Measurements from ENCODE around the gene KHDRBS2. TPM values are rescaled to one million over a fixed set of nuclear protein-coding genes. Genes with fewer than 3 reads are reported as not detected.

The KHDRBS2 gene
- total RNA-seq, 1 donor, result not detected

- Histone ChIP-seq H3K4me3 (ENCODE audit: insufficient read depth, low read length) (no peak overlapping the region), H3K36me3 (ENCODE audit: insufficient read depth, low read length) (no peaks in the 10 kb centered on the region), H3K4me2 (ENCODE audit: insufficient read depth, low read length) (no peak overlapping the region), H3K9me3 (ENCODE audit: low read depth, low read length) (no peaks in the 10 kb centered on the region), H3K27me3 (ENCODE audit: insufficient read depth, low read length) (no peaks in the 10 kb centered on the region), H3K27ac (ENCODE audit: low read depth, low read length) (no peak overlapping the region), H3K4me1 (ENCODE audit: insufficient read depth, low read length) (no peaks in the 10 kb centered on the region), H2AFZ (ENCODE audit: low read length) (no peak overlapping the region), H3K79me2 (ENCODE audit: insufficient read depth, low read length) (no peaks in the 10 kb centered on the region), H4K20me1 (ENCODE audit: insufficient read depth, low read length) (no peaks in the 10 kb centered on the region)
- TF ChIP-seq CTCF (IDR thresholded peaks at IDR 0.05; ENCODE audit: extremely low read depth, low read depth, low read length), result no peak
- no peak for DNase-seq (ENCODE audit: insufficient read length, low spot score, missing footprints)
These were observed 305.4 kb downstream of the KHDRBS2 start for GRCh38 chr6:61980622-61981021.

GRCh38 chr6:61977947-61978346, 308.1 kb downstream of the KHDRBS2 start:
- H2AFZ ChIP-seq (ENCODE audit: low read length), result no peak overlapping the region
- no peak overlapping the region for H3K27ac ChIP-seq (ENCODE audit: low read depth, low read length)
- no peak for DNase-seq (ENCODE audit: insufficient read length, low spot score, missing footprints)
- H4K20me1 ChIP-seq (ENCODE audit: insufficient read depth, low read length), result no peaks in the 10 kb centered on the region
- no peaks in the 10 kb centered on the region for H3K9me3 ChIP-seq (ENCODE audit: low read depth, low read length)
- no peak overlapping the region for H3K4me2 ChIP-seq (ENCODE audit: insufficient read depth, low read length)
- H3K27me3 ChIP-seq (ENCODE audit: insufficient read depth, low read length), result no peaks in the 10 kb centered on the region
- H3K36me3 ChIP-seq (ENCODE audit: insufficient read depth, low read length), result no peaks in the 10 kb centered on the region
- H3K4me3 ChIP-seq (ENCODE audit: insufficient read depth, low read length), result no peak overlapping the region
- H3K79me2 ChIP-seq (ENCODE audit: insufficient read depth, low read length), result no peaks in the 10 kb centered on the region
- no peak for TF ChIP-seq CTCF (IDR thresholded peaks at IDR 0.05; ENCODE audit: extremely low read depth, low read depth, low read length)
- H3K4me1 ChIP-seq (ENCODE audit: insufficient read depth, low read length), result no peaks in the 10 kb centered on the region

GRCh38 chr6:61977099-61977498, 308.9 kb downstream of the KHDRBS2 start:
- Histone ChIP-seq H3K9me3 (ENCODE audit: low read depth, low read length) (peaks cover 1% of the 10 kb centered on the region), H3K79me2 (ENCODE audit: insufficient read depth, low read length) (no peaks in the 10 kb centered on the region), H3K36me3 (ENCODE audit: insufficient read depth, low read length) (no peaks in the 10 kb centered on the region), H3K4me1 (ENCODE audit: insufficient read depth, low read length) (no peaks in the 10 kb centered on the region), H4K20me1 (ENCODE audit: insufficient read depth, low read length) (no peaks in the 10 kb centered on the region), H3K4me2 (ENCODE audit: insufficient read depth, low read length) (no peak overlapping the region), H3K4me3 (ENCODE audit: insufficient read depth, low read length) (no peak overlapping the region), H3K27me3 (ENCODE audit: insufficient read depth, low read length) (no peaks in the 10 kb centered on the region), H3K27ac (ENCODE audit: low read depth, low read length) (no peak overlapping the region), H2AFZ (ENCODE audit: low read length) (no peak overlapping the region)
- no peak for TF ChIP-seq CTCF (IDR thresholded peaks at IDR 0.05; ENCODE audit: extremely low read depth, low read depth, low read length)
- no peak for DNase-seq (ENCODE audit: insufficient read length, low spot score, missing footprints)

GRCh38 chr6:61959196-61959595, 326.8 kb downstream of the KHDRBS2 start:
- no peak for TF ChIP-seq CTCF (IDR thresholded peaks at IDR 0.05; ENCODE audit: extremely low read depth, low read depth, low read length)
- Histone ChIP-seq H3K36me3 (ENCODE audit: insufficient read depth, low read length) (no peaks in the 10 kb centered on the region), H3K27ac (ENCODE audit: low read depth, low read length) (no peak overlapping the region), H3K79me2 (ENCODE audit: insufficient read depth, low read length) (no peaks in the 10 kb centered on the region), H3K9me3 (ENCODE audit: low read depth, low read length) (no peaks in the 10 kb centered on the region), H3K4me2 (ENCODE audit: insufficient read depth, low read length) (no peak overlapping the region), H4K20me1 (ENCODE audit: insufficient read depth, low read length) (no peaks in the 10 kb centered on the region), H2AFZ (ENCODE audit: low read length) (no peak overlapping the region), H3K27me3 (ENCODE audit: insufficient read depth, low read length) (no peaks in the 10 kb centered on the region), H3K4me1 (ENCODE audit: insufficient read depth, low read length) (no peaks in the 10 kb centered on the region), H3K4me3 (ENCODE audit: insufficient read depth, low read length) (no peak overlapping the region)
- DNase-seq (ENCODE audit: insufficient read length, low spot score, missing footprints), result no peak
